NB4 (cell line): ENCODE measurements around the gene SLC39A11.

Experiments
- DNase-seq: peaks from one replicate; pipeline ENCODE4 v3.0.0; 2010; ENCODE audit warnings: low read depth
- H3K4me3 ChIP-seq: one replicate; pipeline ENCODE4 v1.5.1; 2011; ENCODE audit warnings: mild to moderate bottlenecking, low read depth, low read length, moderate library complexity
- MAX ChIP-seq: IDR thresholded peaks from 2 replicates; pipeline ENCODE4 v1.6.1; 2011; ENCODE audit warnings: low read depth, low read length
- MYC ChIP-seq: IDR thresholded peaks from 2 replicates; pipeline ENCODE4 v1.6.1; 2011; ENCODE audit warnings: low read depth, low read length
- POLR2A ChIP-seq: IDR thresholded peaks from 2 replicates; pipeline ENCODE4 v1.6.1; 2011; ENCODE audit warnings: mild to moderate bottlenecking; ENCODE audit not compliant: insufficient read length; ENCODE audit errors: extremely low read depth
- TF ChIP-seq, protein P1 (sequence below): IDR thresholded peaks from one replicate; pipeline ENCODE4 v1.5.1; 2012; ENCODE audit warnings: low read depth, low read length

SLC39A11 gene

DNA sequence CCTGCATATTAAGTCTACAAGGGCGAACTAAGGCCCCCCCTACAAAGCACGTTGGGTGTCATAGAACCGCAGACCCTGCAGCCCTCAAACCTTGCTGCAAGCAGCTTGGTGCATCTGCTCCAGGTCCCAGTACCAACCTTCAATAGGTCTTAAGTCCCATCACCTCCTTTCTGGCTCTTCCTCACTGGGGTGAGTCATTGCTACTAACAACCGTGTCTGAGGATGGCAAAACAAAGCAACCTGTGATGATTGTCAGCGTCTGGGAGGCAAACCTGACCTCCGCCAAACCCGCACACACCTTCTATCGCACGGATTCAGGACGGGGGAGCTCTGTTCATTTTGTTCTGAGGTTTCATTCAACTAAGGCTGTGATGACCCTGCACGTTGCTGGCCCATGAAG, 138.9 kb downstream of the SLC39A11 start:
- H3K4me3 ChIP-seq = no peak overlapping the region
- DNase-seq = no peak
- TF ChIP-seq POLR2A (no peak), MAX (no peak), MYC (no peak)
- TF ChIP-seq, protein P1, sequence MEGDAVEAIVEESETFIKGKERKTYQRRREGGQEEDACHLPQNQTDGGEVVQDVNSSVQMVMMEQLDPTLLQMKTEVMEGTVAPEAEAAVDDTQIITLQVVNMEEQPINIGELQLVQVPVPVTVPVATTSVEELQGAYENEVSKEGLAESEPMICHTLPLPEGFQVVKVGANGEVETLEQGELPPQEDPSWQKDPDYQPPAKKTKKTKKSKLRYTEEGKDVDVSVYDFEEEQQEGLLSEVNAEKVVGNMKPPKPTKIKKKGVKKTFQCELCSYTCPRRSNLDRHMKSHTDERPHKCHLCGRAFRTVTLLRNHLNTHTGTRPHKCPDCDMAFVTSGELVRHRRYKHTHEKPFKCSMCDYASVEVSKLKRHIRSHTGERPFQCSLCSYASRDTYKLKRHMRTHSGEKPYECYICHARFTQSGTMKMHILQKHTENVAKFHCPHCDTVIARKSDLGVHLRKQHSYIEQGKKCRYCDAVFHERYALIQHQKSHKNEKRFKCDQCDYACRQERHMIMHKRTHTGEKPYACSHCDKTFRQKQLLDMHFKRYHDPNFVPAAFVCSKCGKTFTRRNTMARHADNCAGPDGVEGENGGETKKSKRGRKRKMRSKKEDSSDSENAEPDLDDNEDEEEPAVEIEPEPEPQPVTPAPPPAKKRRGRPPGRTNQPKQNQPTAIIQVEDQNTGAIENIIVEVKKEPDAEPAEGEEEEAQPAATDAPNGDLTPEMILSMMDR = no peak

GRCh38 chr17:72952641-72953315, 139.7 kb downstream of the SLC39A11 start:
- no peak for DNase-seq

DNA sequence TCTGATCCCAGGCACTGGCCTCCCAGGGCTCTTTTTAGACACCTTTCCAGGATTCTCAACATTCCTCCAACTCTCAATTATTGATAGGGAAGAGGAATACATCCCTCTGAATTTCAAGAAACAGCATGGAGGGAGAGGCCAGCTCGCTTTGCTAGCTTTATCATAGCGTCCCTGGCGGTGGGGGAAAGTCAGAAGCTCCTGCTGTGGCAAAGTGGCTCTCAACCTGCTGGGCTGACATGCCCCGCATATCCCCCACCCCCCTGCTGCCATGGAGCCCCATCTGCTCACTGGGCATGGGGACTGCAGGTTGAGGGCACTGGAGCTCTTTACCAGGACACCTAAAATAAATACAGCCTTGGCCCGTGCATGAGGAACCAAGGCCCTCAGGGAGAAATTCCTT, 140.3 kb downstream of the SLC39A11 start:
- DNase-seq = no peak
- H3K4me3 ChIP-seq = no peak overlapping the region
- no peak for TF ChIP-seq POLR2A

More at GRCh38 chr17:72952641-72953315, 139.7 kb downstream of the SLC39A11 start:
- TF ChIP-seq POLR2A = no peak
- TF ChIP-seq, protein P1 = no peak
- TF ChIP-seq MAX = no peak
- no peak for TF ChIP-seq MYC
- no peak overlapping the region for H3K4me3 ChIP-seq

- no peak for DNase-seq
- no peak overlapping the region for H3K4me3 ChIP-seq
- TF ChIP-seq, protein P1 = no peak
- TF ChIP-seq MYC (no peak), POLR2A (no peak), MAX (no peak)
Measured at GRCh38 chr17:72950242-72950931, 142.1 kb downstream of the SLC39A11 start.

GRCh38 chr17:72948115-72948514, 144.4 kb downstream of the SLC39A11 start:
- H3K4me3 ChIP-seq = no peak overlapping the region
- DNase-seq = no peak
- TF ChIP-seq MYC (no peak), MAX (no peak), POLR2A (no peak)
- TF ChIP-seq, protein P1 = no peak

- TF ChIP-seq POLR2A (no peak), MAX (no peak), MYC (no peak)
- TF ChIP-seq, protein P1 = no peak
- no peak for DNase-seq
- H3K4me3 ChIP-seq = no peak overlapping the region
Measured at GRCh38 chr17:72947475-72947874, 145.0 kb downstream of the SLC39A11 start.
